Neural cell (in vitro differentiated cells): ENCODE measurements around the gene SUFU. TPM values are rescaled to one million over a fixed set of nuclear protein-coding genes. Genes with fewer than 3 reads are reported as not detected.

Experiments
- H2AFZ ChIP-seq: fragments of 200-600, 300-800 bp; sonication (generic), shearing (Covaris generic); 2 replicates; pipeline ENCODE4 v1.6.0; 2014; ENCODE audit warnings: low read depth, mild to moderate bottlenecking, antibody characterized with exemption, low read length, moderate library complexity
- H3F3A ChIP-seq: fragments of 200-600 bp; shearing (Covaris generic); 2 replicates; pipeline ENCODE4 v1.6.1; 2016; ENCODE audit warnings: mild to moderate bottlenecking, moderate library complexity, mixed read lengths, antibody characterized with exemption, low read length; ENCODE audit not compliant: insufficient read depth, poor library complexity, severe bottlenecking
- H3K27ac ChIP-seq: fragments of 200-600, 300-800 bp; sonication (generic), shearing (Covaris generic); 2 replicates; pipeline ENCODE4 v1.5.1; 2014; ENCODE audit warnings: mild to moderate bottlenecking, low read length, moderate library complexity
- H3K27me3 ChIP-seq: fragments of 300-800, 200-600 bp; sonication (generic), shearing (Covaris generic); 2 replicates; pipeline ENCODE4 v1.6.0; 2014; ENCODE audit warnings: mild to moderate bottlenecking, low read depth, low read length, moderate library complexity; ENCODE audit not compliant: insufficient read depth
- H3K36me3 ChIP-seq: fragments of 300-800, 200-600 bp; sonication (generic), shearing (Covaris generic); 2 replicates; pipeline ENCODE4 v1.5.1; 2014; ENCODE audit warnings: mild to moderate bottlenecking, antibody characterized with exemption, low read length, moderate library complexity; ENCODE audit not compliant: insufficient read depth
- H3K4me2 ChIP-seq: fragments of 300-800, 200-600 bp; sonication (generic), shearing (Covaris generic); 2 replicates; pipeline ENCODE4 v1.6.0; 2014; ENCODE audit warnings: mild to moderate bottlenecking, low read length
- H3K4me3 ChIP-seq: fragments of 300-800, 200-600 bp; sonication (generic), shearing (Covaris generic); 2 replicates; pipeline ENCODE4 v1.5.1; 2014; ENCODE audit warnings: mild to moderate bottlenecking, low read length, moderate library complexity
- H3K79me2 ChIP-seq: fragments of 200-600 bp; shearing (Covaris generic); replicated peaks from 2 replicates; pipeline ENCODE4 v1.6.0; 2014; ENCODE audit warnings: mild to moderate bottlenecking, low read length, moderate library complexity; ENCODE audit not compliant: insufficient read depth
- H3K9ac ChIP-seq: fragments of 300-800, 200-600 bp; sonication (generic), shearing (Covaris generic); 2 replicates; pipeline ENCODE4 v1.6.1; 2016; ENCODE audit warnings: mild to moderate bottlenecking, low read length, mixed read lengths
- H3K9me2 ChIP-seq: fragments of 200-600 bp; shearing (Covaris generic); 2 replicates; pipeline ENCODE4 v1.6.1; 2016; ENCODE audit warnings: mild to moderate bottlenecking, low read length, mixed read lengths; ENCODE audit not compliant: insufficient read depth
- H3K9me3 ChIP-seq: fragments of 200-600, 300-800 bp; sonication (generic), shearing (Covaris generic); 2 replicates; pipeline ENCODE4 v1.6.1; 2016; ENCODE audit warnings: mild to moderate bottlenecking, mixed run types, low read length, moderate library complexity, mixed read lengths
- H4K20me1 ChIP-seq: fragments of 200-600 bp; shearing (Covaris generic); 2 replicates; pipeline ENCODE4 v1.6.1; 2016; ENCODE audit warnings: mild to moderate bottlenecking, mixed run types; ENCODE audit not compliant: insufficient read depth
- EZH2 ChIP-seq: fragments of 200-600, 300-800 bp; shearing (Covaris generic), sonication (generic); IDR thresholded peaks from 2 replicates; pipeline ENCODE4 v1.6.1; 2014; ENCODE audit warnings: antibody characterized with exemption, low read length, borderline replicate concordance, mild to moderate bottlenecking; ENCODE audit not compliant: insufficient read depth, poor library complexity, severe bottlenecking
- MXI1 ChIP-seq: fragments of 450-650 bp; conservative IDR thresholded peaks from 2 replicates; pipeline ENCODE4 v1.6.1; 2014; ENCODE audit warnings: antibody characterized with exemption, mild to moderate bottlenecking; ENCODE audit not compliant: poor library complexity, severe bottlenecking
- POLR2AphosphoS5 ChIP-seq: IDR thresholded peaks from 2 replicates; pipeline ENCODE4 v1.6.1; 2012
- RAD21 ChIP-seq: fragments of 450-650 bp; conservative IDR thresholded peaks from 2 replicates; pipeline ENCODE4 v1.6.1; 2014; ENCODE audit warnings: antibody characterized with exemption, mild to moderate bottlenecking, moderate library complexity
- SMC3 ChIP-seq: fragments of 450-650 bp; conservative IDR thresholded peaks from 2 replicates; pipeline ENCODE4 v1.6.1; 2014; ENCODE audit warnings: antibody characterized with exemption, mild to moderate bottlenecking, moderate library complexity; ENCODE audit not compliant: poor library complexity
- polyA plus RNA-seq: library from polyadenylated mRNA; depleted of rRNA; stranded (reverse); fragments of >200 nt; gene quantifications from 2 replicates; pipeline ENCODE4 v1.2.3, GENCODE V29; 2014
- TF ChIP-seq, protein P1 (sequence below): fragments of 450-650 bp; IDR thresholded peaks from 2 replicates; pipeline ENCODE4 v1.5.1; 2014; ENCODE audit warnings: antibody characterized with exemption, mild to moderate bottlenecking, moderate library complexity; ENCODE audit not compliant: poor library complexity, severe bottlenecking
- TF ChIP-seq, protein P2 (sequence below): IDR thresholded peaks from 2 replicates; pipeline ENCODE4 v1.6.1; 2012; ENCODE audit warnings: borderline replicate concordance

Gene SUFU
- polyA plus RNA-seq, 1 donor from 2014 or later: 4.8 TPM

DNA sequence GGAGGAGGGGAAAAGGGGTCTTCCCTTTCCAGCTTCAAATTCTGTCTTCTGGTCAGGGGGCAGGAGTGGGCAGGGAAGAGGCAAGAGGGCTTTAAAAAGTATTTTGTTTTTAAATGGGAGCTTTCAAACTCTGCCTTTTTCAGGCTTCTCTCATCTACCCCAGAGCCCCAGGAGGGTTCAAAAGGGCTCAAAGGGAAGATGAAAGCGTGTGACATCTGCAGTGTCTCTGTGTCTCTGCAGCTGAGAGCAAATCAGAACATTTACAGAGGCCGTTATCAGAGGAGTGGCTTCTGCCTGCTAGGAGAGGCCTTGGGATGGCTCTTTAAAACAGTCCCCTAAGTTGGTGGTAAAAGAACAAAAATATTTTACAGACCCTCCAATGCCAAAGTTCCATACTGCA lies 170.8 kb downstream of the SUFU start:
- TF ChIP-seq MXI1: no peak
- TF ChIP-seq, protein P1, sequence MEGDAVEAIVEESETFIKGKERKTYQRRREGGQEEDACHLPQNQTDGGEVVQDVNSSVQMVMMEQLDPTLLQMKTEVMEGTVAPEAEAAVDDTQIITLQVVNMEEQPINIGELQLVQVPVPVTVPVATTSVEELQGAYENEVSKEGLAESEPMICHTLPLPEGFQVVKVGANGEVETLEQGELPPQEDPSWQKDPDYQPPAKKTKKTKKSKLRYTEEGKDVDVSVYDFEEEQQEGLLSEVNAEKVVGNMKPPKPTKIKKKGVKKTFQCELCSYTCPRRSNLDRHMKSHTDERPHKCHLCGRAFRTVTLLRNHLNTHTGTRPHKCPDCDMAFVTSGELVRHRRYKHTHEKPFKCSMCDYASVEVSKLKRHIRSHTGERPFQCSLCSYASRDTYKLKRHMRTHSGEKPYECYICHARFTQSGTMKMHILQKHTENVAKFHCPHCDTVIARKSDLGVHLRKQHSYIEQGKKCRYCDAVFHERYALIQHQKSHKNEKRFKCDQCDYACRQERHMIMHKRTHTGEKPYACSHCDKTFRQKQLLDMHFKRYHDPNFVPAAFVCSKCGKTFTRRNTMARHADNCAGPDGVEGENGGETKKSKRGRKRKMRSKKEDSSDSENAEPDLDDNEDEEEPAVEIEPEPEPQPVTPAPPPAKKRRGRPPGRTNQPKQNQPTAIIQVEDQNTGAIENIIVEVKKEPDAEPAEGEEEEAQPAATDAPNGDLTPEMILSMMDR: no peak
- TF ChIP-seq, protein P2, sequence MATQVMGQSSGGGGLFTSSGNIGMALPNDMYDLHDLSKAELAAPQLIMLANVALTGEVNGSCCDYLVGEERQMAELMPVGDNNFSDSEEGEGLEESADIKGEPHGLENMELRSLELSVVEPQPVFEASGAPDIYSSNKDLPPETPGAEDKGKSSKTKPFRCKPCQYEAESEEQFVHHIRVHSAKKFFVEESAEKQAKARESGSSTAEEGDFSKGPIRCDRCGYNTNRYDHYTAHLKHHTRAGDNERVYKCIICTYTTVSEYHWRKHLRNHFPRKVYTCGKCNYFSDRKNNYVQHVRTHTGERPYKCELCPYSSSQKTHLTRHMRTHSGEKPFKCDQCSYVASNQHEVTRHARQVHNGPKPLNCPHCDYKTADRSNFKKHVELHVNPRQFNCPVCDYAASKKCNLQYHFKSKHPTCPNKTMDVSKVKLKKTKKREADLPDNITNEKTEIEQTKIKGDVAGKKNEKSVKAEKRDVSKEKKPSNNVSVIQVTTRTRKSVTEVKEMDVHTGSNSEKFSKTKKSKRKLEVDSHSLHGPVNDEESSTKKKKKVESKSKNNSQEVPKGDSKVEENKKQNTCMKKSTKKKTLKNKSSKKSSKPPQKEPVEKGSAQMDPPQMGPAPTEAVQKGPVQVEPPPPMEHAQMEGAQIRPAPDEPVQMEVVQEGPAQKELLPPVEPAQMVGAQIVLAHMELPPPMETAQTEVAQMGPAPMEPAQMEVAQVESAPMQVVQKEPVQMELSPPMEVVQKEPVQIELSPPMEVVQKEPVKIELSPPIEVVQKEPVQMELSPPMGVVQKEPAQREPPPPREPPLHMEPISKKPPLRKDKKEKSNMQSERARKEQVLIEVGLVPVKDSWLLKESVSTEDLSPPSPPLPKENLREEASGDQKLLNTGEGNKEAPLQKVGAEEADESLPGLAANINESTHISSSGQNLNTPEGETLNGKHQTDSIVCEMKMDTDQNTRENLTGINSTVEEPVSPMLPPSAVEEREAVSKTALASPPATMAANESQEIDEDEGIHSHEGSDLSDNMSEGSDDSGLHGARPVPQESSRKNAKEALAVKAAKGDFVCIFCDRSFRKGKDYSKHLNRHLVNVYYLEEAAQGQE: no peak
- TF ChIP-seq RAD21: peak; percentile 15
- TF ChIP-seq SMC3: no peak
- TF ChIP-seq POLR2AphosphoS5: no peak
- no peak for TF ChIP-seq EZH2
- Histone ChIP-seq H3K36me3 (no peaks in the 10 kb centered on the region), H3F3A (peaks cover 5% of the 10 kb centered on the region), H3K9me3 (no peaks in the 10 kb centered on the region), H3K9me2 (no peaks in the 10 kb centered on the region), H3K27me3 (no peaks in the 10 kb centered on the region), H2AFZ (peak overlapping the region; percentile 16), H3K4me3 (peak overlapping the region; percentile 61), H3K9ac (peak overlapping the region; percentile 76), H3K79me2 (no peaks in the 10 kb centered on the region), H3K27ac (peak overlapping the region; percentile 95), H3K4me2 (peak overlapping the region; percentile 81), H4K20me1 (no peaks in the 10 kb centered on the region)

DNA sequence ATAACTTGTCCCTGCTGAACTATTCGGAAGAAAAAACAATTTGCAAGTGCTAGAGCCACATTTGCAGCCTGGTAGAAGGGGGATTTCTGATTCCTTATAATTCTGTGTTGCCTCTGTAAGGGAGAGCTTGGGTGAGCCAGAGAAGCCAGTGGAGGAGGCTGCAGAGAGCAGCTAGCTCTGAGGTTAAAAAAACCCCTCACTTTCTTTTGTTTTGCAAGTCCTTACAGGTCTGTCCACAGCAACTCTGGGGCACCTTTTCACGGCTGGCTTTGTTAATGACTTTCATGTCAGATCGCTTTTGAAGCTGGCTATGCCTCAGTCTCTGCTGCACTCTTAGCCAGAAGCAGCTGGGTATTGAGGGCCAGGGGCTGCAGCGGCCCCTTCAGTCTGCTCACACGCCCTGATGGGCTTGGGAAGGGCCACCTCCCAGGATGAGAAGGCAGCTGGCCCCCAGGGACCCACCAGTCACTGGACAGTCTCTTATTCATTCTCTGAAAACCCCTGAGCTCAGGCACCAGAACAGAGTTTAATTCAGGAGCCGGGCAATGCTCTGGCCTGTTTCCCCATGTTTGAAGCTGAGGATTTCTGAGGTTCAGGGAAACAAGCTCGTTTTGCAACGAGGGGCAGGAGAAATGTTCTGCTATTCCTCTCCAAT lies 171.4 kb downstream of the SUFU start:
- Histone ChIP-seq H3K9me3 (no peaks in the 10 kb centered on the region), H3K79me2 (no peaks in the 10 kb centered on the region), H3K4me3 (peak overlapping the region; percentile 61), H3K4me2 (peak overlapping the region; percentile 81), H3K27ac (peak overlapping the region; percentile 95), H4K20me1 (no peaks in the 10 kb centered on the region), H3K36me3 (no peaks in the 10 kb centered on the region), H3K27me3 (no peaks in the 10 kb centered on the region), H3F3A (peaks cover 5% of the 10 kb centered on the region), H2AFZ (no peak overlapping the region), H3K9ac (peak overlapping the region; percentile 76), H3K9me2 (no peaks in the 10 kb centered on the region)
- TF ChIP-seq RAD21 (no peak), SMC3 (peak; percentile 6)
